ENCODE measurements around the gene TBX3. TPM values are rescaled to one million over a fixed set of nuclear protein-coding genes. Genes with fewer than 3 reads are reported as not detected.

Gene TBX3
- total RNA-seq, 3 donors from 2014 or later, result 8.1 to 13.9 (median 10.8) TPM

DNA sequence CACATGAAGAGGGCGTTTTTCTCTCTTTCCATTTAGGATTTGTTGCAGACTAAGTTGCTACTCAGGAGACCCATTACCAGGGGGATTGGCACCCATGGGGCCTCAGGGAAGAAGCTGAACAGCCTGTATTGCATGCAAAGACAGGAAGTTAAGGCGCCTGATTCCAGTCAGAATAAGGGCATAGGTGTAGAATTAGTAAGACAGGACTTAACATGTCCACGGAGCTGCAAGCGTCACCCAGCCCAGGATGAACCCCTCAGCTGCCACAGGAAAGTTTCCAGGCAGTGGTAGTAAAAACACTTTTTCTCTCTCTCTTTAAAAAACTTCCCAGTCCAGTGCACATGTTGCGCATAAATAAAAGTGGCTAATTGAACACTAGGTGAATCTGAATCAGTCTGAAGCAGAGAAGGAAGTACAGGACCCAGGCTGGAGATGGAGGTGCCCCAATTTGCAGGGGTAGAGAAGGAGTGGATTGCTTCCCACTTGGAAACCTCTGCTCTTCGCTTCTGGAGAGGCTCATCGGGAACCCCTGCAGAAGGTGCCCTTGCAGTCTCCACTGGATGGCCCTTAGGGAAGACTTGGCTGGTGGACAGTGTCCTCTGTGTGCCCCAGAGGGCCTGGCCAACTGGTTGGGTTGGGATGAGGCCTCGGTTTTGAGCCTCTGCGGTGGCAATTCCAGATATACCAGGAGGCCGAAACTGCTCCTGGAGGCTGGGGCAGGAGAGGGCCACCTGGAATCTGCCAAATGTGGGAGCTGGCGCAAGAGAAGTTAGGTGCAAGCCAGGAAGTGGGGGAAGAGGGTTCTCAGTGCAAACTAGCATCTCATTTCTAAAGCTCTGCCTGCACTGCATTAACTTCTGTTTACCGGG lies 10.7 kb upstream of the TBX3 start:
- Histone ChIP-seq H3K36me3 (ENCODE audit: low read depth) (no peaks in the 10 kb centered on the region), H3K4me1 (ENCODE audit: low read depth) (no peaks in the 10 kb centered on the region), H3K9me3 (no peaks in the 10 kb centered on the region), H3K4me3 (no peak overlapping the region)
- ATAC-seq (no peak), DNase-seq (no peak)
- TF ChIP-seq, protein P1, sequence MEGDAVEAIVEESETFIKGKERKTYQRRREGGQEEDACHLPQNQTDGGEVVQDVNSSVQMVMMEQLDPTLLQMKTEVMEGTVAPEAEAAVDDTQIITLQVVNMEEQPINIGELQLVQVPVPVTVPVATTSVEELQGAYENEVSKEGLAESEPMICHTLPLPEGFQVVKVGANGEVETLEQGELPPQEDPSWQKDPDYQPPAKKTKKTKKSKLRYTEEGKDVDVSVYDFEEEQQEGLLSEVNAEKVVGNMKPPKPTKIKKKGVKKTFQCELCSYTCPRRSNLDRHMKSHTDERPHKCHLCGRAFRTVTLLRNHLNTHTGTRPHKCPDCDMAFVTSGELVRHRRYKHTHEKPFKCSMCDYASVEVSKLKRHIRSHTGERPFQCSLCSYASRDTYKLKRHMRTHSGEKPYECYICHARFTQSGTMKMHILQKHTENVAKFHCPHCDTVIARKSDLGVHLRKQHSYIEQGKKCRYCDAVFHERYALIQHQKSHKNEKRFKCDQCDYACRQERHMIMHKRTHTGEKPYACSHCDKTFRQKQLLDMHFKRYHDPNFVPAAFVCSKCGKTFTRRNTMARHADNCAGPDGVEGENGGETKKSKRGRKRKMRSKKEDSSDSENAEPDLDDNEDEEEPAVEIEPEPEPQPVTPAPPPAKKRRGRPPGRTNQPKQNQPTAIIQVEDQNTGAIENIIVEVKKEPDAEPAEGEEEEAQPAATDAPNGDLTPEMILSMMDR (IDR thresholded peaks at IDR 0.05), result no peak
- intact Hi-C loops (cut with DNase I, micrococcal nuclease), result no loop called here

GRCh38 chr12:114693532-114693931 lies 9.6 kb upstream of the TBX3 start:
- no peaks in the 10 kb centered on the region for H3K4me1 ChIP-seq (ENCODE audit: low read depth)
- H3K36me3 ChIP-seq (ENCODE audit: low read depth), result no peaks in the 10 kb centered on the region
- H3K9me3 ChIP-seq, result no peaks in the 10 kb centered on the region
- TF ChIP-seq, protein P1 (IDR thresholded peaks at IDR 0.05), result no peak
- intact Hi-C loops (cut with DNase I, micrococcal nuclease), result no loop called here
- no peak for ATAC-seq
- DNase-seq, result no peak
- H3K4me3 ChIP-seq, result no peak overlapping the region

DNA sequence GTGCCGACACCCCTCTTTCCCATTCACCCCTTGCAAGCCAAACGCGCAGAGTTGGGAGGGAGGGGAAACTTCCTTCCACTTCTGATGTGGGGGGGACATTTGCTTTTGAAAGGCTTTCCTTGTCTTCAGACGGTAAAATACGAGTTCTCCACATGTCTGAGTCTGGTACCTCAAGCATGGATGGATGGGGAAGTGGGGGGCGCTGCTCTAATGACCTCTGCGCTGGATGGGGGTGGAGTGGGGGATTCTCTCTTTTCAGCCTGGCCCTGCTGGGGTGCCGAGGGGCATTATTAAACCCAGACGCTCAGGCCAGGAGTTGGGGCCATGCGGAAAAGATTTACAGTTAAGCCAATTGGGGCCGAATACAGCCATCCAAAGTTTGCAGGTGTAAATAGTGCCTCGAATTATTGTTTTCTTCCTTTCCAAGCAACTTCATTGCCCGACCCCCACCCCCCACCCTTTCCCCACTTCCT lies 9.1 kb upstream of the TBX3 start:
- TF ChIP-seq, protein P1 (IDR thresholded peaks at IDR 0.05), result no peak
- ATAC-seq (no peak), DNase-seq (no peak)
- Histone ChIP-seq H3K36me3 (ENCODE audit: low read depth) (no peaks in the 10 kb centered on the region), H3K4me1 (ENCODE audit: low read depth) (no peaks in the 10 kb centered on the region), H3K9me3 (no peaks in the 10 kb centered on the region), H3K4me3 (no peak overlapping the region)
- intact Hi-C loops (cut with DNase I, micrococcal nuclease), result no loop called here

DNA sequence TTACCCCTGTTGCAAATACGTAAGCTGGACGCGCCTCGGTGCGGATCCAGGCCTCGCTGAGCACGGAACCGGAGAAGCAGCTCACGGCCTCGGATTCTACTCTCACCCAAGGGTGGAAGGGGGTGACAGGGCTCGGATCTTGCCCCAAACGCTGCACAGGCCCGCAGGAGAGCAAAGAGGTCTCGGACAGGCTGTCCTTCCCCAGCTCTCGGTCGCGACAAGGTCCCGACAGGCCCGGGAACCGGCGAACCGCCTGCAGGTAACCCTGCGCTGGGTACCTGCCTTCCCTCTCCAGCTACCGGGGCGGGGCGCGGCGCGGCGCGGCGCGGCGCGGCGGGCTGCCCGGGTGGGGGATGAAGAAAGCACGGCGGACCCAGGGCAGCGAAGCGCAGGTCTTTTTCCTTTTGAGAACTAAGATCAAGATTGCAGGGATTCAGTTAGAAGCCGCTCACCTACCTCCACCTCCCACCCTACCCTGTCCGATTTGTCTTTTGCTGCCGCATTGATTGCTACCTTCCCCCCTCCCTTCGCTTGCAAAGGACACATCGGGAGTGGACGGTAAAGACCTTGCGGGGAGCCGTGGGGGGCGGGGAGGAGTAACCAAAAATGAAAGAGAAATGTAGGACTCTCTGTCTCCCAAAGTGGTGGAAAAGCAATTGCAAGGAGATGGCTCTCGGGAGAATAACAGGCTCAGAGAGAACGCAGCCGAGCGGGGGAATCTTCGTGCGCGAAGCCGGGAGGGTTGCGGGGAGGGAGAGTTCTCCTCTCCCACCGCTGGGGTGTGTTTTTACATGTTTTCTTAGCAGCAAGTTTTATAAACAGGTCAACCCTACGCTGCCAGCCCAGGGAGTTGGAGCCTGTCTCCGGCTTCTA lies 8.4 kb upstream of the TBX3 start:
- Histone ChIP-seq H3K4me3 (no peak overlapping the region), H3K9me3 (no peaks in the 10 kb centered on the region), H3K4me1 (ENCODE audit: low read depth) (no peaks in the 10 kb centered on the region), H3K36me3 (ENCODE audit: low read depth) (no peaks in the 10 kb centered on the region)
- DNase-seq, result no peak
- ATAC-seq, result no peak
- intact Hi-C loops (cut with DNase I, micrococcal nuclease), result no loop called here
- TF ChIP-seq, protein P1 (IDR thresholded peaks at IDR 0.05), result no peak

GRCh38 chr12:114691763-114692185 lies 7.8 kb upstream of the TBX3 start:
- H3K4me1 ChIP-seq (ENCODE audit: low read depth), result no peaks in the 10 kb centered on the region
- ATAC-seq (no peak), DNase-seq (no peak)
- H3K4me3 ChIP-seq, result no peak overlapping the region
- intact Hi-C loops (cut with DNase I, micrococcal nuclease), result no loop called here
- H3K36me3 ChIP-seq (ENCODE audit: low read depth), result no peaks in the 10 kb centered on the region
- no peaks in the 10 kb centered on the region for H3K9me3 ChIP-seq
- TF ChIP-seq, protein P1 (IDR thresholded peaks at IDR 0.05), result no peak

All from mucosa of descending colon (tissue), 3 donors.